ENCODE results near the gene SGCG.
"Not testable (repeated sequence)": the region's sequence is repeated elsewhere in the genome, so short reads cannot be mapped to it uniquely, and the experiment has no call there.

The SGCG gene
- total RNA-seq: 0 to 1.7 (median 0.05) reads per million in 17 experiments

GRCh38 chr13:23180711-23181110 lies at the start of gene SGCG:
Gene SGCG, plus strand, starts transcription at chr13:23180979. Its CDS starts 22,716 bp downstream, at chr13:23203695.
- DNase-seq: no peak

GRCh38 chr13:23134542-23134941 lies 46.2 kb upstream of the SGCG start:
- no peak for DNase-seq

DNA sequence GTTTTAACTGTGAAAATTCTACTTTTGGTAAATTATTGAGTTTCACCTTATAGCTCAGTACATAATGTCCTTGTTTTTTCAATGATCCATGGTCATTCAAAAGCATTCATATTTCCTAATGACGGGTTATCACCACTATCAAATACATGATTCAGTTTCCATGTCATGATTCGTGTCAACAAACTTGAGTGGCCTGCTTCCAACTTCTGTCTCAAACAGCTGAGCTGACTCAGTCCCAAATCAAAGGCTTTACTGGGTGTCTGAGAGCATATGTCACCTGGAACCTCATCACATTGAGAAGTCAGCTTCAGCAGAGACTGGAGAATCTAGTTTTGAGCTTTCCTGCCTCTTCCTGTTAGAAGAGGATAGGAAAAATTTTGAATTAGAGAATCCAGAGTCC lies 40.3 kb upstream of the SGCG start:
- no peak for DNase-seq

GRCh38 chr13:23141964-23142363 lies 38.8 kb upstream of the SGCG start:
- no peak for DNase-seq

- not testable (repeated sequence) for DNase-seq
Observed at GRCh38 chr13:23142607-23143006, 38.2 kb upstream of the SGCG start.

DNA sequence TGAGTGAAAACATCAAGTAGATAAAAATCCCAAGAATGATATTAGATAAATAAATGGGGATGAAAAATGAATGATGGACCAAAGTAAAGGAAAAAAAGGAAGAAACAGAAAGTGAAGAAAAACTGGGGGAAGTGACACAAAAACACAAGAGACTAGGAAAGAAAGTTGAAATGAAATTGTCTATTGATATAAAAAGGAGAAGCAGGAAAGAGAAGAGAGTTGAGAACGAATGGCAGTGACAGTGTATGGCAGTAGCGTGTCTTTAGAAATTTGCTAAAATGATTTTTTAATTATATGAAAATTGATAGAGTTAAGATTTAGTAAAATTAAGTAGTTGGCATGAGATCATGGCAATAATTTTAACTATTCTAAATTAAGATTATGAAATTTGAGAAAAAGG lies 36.3 kb upstream of the SGCG start:
- peak in 2 of 4 experiments; percentile 42 to 60 for DNase-seq

DNA sequence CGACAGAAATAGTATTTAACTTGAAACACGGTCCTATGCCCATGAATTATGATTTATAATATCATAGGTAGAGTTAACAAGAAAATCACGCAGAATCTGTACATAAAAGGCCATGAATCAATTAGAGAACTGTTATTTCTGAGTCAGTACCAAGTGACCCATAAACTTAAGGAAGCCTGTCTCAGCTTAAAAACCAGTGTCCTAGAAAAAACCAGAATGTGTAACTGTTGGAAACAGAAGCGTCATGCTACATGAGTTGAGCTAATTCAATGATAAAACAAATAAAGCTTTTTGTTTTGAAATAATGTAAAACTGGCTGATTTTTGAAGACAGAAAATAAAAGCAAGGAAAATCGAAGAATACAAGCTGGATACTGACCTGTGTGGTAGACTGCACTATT lies 34.8 kb upstream of the SGCG start:
- peak; percentile 5 to 73 (median 48) for DNase-seq

- peak; percentile 64 to 95 (median 86) for DNase-seq
Observed at GRCh38 chr13:23146811-23147625, 33.8 kb upstream of the SGCG start.

- peak in 1 of 4 experiments; percentile 14 for DNase-seq
Observed at GRCh38 chr13:23147827-23148226, 33.0 kb upstream of the SGCG start.

GRCh38 chr13:23157781-23158180 lies 23.0 kb upstream of the SGCG start:
- DNase-seq: no peak

DNA sequence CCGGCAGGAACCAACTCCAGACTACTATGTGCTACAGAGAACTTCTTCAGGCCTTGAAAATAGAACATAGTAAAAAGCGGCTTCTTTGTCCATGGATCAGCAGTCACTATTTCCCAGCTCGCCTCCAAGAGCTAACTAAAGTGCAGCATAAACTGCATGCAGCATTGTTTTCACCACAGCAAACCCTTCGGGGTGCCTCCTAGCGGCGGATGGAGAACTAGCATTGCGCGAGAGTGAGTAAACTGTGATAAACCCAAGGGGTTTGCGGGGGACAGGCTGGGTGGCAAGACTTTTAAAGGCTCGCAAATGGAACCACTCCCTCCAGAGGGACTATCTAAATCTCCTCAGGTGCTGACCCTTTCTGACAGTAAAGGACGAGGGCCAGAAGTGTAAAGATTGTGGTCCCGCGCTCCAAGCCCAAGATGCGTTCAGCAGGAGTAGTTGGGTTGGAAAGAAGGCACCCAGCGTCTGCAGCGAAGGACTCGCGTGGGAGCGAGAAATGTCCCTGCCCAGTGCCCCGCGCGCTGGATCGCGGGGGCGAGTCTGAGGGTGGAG lies 21.5 kb upstream of the SGCG start:
- peak; percentile 62 to 84 (median 72) for DNase-seq

DNA sequence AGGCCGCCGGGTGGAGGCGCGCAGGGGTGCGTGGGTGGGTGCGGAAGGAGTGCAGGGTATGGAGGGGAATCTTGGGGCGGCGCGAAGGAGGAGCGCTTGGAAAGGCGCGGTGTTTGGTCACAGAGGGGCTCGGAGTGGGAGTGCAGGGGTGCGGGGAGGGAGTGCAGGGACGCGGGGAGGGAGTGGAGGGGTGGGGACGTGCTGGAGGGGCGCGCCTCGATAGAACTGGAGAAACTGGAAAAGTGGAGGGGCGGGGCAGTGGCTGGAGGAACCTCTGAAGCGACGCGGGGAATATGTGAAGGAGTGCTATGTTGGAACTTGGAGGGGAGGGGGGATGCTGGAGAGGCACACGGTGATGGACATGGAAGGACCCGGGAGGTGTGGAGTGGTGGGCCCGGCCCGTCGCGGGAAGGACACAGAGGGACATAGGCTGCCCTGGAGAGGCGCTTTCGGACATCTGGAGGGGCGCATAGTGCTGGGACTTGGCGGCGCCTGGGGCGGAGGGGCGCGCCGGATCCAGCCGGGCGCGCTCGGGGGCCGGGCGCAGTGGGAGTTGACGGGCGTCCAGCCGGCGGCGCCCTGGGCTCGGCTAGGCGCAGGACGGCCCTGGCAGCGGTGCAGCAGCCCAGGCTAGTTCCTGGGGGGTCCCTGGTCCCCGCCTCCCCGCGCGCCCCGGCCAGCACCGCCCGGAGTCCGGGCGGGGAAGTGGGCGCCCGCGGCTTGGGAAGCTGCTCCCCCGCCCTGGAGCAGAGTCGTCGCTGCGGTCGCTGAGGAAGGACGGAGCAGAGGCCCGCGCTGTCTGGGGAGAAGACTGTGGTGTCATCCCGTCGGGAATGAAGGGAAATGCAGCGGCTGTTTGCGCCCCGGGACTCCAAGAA lies 20.8 kb upstream of the SGCG start:
- peak in 2 of 4 experiments; percentile 40 to 46 for DNase-seq

- DNase-seq: peak in 3 of 4 experiments; percentile 8 to 61 (median 22)
Observed at GRCh38 chr13:23160638-23161480, 19.9 kb upstream of the SGCG start.

DNA sequence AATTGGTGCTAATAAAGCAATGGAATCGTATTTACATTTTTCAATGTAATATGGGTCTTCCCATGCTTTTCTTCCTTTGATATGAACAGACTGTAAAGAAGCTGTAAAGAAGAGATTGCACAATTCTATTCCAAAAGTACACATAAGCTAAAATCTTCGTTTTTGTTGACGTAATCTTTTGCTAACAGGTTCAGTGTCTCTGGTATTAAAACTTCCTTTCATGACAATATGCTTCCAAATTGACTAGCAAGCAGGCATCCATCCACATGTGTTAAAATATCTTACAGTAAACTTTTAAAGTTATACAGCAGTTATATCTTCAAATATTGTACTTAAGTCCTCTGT lies 19.3 kb upstream of the SGCG start:
- no peak for DNase-seq

DNA sequence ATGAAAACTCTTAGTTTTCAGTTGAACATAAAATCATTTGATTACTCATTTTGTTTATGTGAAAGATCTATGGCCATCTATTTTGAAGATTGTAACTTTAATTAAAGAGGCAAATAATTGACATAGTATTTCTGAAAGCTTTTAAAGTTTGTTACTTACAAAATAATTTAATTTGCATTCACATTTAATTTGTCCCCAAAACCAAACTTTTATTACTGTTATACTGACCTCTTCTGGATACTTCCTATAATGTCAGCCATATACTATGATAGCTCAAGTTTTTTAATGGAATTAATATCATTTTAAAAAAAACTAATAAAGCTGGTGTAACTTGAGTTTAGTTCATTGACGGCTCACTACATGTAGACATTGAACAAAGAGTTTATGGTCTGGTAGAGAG lies 4.9 kb upstream of the SGCG start:
- peak in 2 of 4 experiments; percentile 11 to 41 for DNase-seq

- no peak for DNase-seq
Observed at GRCh38 chr13:23182142-23182541, 1.4 kb downstream of the SGCG start.

DNA sequence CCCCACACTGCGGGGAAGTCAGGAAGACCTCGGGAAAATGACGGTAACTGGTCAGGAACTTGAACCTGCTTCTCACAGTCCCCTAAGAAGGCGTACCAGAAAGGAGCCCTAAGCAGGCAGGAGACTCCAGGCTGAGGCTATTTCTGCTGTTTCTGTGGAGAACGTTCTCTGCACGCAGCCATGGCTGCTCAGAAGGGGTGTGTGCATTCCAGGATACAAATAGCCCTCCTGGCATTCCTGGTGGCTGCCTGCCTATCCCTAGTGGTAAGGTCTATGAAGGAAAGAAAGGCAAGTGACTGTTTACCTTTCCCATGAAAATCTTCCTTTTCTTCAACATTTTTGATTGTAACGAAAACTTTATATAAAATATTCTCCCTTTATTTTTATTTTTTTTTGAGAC lies 2.5 kb downstream of the SGCG start:
- no peak for DNase-seq

DNA sequence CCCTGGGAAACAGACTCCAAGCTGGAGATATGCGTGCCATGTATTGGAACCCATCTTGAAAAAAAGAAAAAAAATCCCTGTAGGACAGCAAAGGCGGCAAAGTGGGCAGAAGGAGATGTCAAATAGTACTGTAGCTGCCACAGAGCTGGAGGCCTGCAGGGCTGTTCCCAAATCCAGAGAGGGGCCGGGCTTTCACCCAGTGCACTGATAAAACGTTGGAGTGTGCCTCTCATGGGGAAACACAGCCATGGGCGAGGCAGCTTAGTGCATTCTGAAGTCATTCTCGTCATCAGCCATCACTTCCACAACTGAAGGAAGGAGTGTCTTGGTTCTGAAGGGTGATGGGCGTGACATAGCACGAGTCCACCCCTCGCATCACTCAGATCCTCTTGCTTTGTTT lies 4.8 kb downstream of the SGCG start:
- DNase-seq: no peak

DNA sequence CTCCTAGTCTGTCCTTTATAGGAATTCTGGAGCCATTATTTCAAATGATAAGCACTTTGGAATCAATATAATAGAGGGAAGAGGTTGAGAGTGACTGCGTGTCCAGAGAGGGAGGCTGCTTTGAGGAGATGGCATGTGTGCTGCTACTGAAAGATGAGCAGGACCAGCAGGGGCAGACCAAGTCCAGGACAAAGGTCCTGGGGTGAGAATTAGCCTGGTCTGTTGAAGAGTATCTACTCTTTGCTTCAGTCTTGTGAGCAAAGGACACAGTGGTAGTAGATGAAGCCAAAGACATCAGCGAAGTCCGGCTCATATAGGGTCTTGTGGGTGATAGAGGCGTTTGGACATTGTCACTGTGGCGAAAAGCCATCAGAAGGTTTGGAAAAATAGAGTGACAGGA lies 21.1 kb downstream of the SGCG start:
- DNase-seq: no peak

DNA sequence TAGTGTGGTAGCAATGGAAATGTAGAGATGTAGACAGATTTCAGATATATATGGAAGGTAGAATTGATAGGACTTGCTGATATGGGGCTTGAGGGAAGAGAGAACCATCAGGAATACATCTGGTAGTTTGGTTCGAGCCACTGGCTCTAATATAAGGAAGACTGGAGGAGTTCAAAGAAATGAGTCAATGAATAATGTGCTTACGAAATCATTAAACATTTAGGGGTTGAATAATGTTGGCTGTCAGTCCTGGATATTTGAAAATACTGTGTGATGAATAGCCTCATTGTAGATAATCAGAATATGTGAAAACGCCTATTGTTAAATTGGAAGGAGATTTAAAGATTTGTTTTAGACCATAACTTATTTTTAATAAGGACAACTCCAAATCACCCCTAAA lies 21.6 kb downstream of the SGCG start:
- no peak for DNase-seq

DNA sequence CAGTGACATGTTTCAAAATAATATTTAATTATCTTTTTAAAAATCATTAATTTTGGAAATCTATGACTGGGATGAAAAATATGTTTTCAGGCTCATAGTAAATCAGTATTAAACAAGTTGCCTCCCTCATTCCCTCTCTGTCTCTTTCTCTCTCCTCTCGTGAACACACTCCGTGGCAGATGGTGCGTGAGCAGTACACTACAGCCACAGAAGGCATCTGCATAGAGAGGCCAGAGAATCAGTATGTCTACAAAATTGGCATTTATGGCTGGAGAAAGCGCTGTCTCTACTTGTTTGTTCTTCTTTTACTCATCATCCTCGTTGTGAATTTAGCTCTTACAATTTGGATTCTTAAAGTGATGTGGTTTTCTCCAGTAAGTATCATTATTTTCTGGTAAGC lies 22.7 kb downstream of the SGCG start:
- no peak for DNase-seq

- no peak for DNase-seq
Observed at GRCh38 chr13:23205807-23206206, 25.0 kb downstream of the SGCG start.

Measured in suppressor macrophage (primary cell).